CD14-positive monocyte (primary cell): Measurements from ENCODE around the gene LIF. TPM values are rescaled to one million over a fixed set of nuclear protein-coding genes. Genes with fewer than 3 reads are reported as not detected.

ENCODE experiments used
- DNase-seq, 3 donors: peaks; one replicate each; pipeline ENCODE4 v3.0.0-alpha.2; 2011 to 2022
- H2AFZ ChIP-seq: 2 replicates; pipeline ENCODE4 v1.6.0; 2012; ENCODE audit warnings: mild to moderate bottlenecking, low read depth, low read length, inconsistent platforms; ENCODE audit not compliant: insufficient read depth, poor library complexity, severe bottlenecking
- H3K27ac ChIP-seq, 2 donors: 1 replicate in 1 of 2; 2 replicates in 1 of 2; pipeline ENCODE4 v1.5.1; 2012 to 2013; ENCODE audit warnings: low read length in 2 of 2, control low read depth in 1 of 2, inconsistent platforms in 1 of 2, low read depth in 1 of 2, mild to moderate bottlenecking in 1 of 2
- H3K27me3 ChIP-seq, 2 donors: one replicate each; pipeline versions ENCODE4 v1.6.0 to v1.6.1; 2011 to 2013; ENCODE audit warnings: low read length in 2 of 2; ENCODE audit not compliant: control insufficient read depth in 2 of 2, insufficient read depth in 2 of 2
- H3K36me3 ChIP-seq, 2 donors: replicated peaks in 1 of 2; 1 replicate in 1 of 2; 2 replicates in 1 of 2; pipeline versions ENCODE4 v1.5.1 to v1.6.1; 2012 to 2013; ENCODE audit warnings: low read length in 2 of 2, control low read depth in 1 of 2, inconsistent platforms in 1 of 2, mild to moderate bottlenecking in 1 of 2; ENCODE audit not compliant: insufficient read depth in 2 of 2, control insufficient read depth in 1 of 2
- H3K4me1 ChIP-seq, 2 donors: 1 replicate in 1 of 2; 2 replicates in 1 of 2; pipeline versions ENCODE4 v1.5.1 to v1.6.1; 2012 to 2013; ENCODE audit warnings: low read length in 2 of 2, control low read depth in 1 of 2, inconsistent platforms in 1 of 2, mild to moderate bottlenecking in 1 of 2, moderate library complexity in 1 of 2; ENCODE audit not compliant: insufficient read depth in 2 of 2, control insufficient read depth in 1 of 2
- H3K4me2 ChIP-seq: replicated peaks from 2 replicates; pipeline ENCODE3; 2012; ENCODE audit warnings: low read length, moderate library complexity, mild to moderate bottlenecking; ENCODE audit not compliant: poor library complexity, severe bottlenecking; ENCODE audit errors: extremely low read depth
- H3K4me3 ChIP-seq, 3 experiments: fragments of 200-600 bp in 1 of 3; sonication (generic) in 1 of 3; replicated peaks in 1 of 3; 1 replicate in 2 of 3; 2 replicates in 1 of 3; pipeline ENCODE4 v1.5.1; 2011 to 2013; ENCODE audit warnings: low read length in 3 of 3, mild to moderate bottlenecking in 3 of 3, control low read depth in 2 of 3, low read depth in 2 of 3, inconsistent platforms in 1 of 3, moderate library complexity in 1 of 3
- H3K79me2 ChIP-seq: 2 replicates; pipeline ENCODE4 v1.6.0; 2012; ENCODE audit warnings: mild to moderate bottlenecking, control low read depth, inconsistent platforms, low read length, moderate library complexity; ENCODE audit not compliant: insufficient read depth
- H3K9ac ChIP-seq: 2 replicates; pipeline ENCODE4 v1.6.0; 2017; ENCODE audit warnings: low read length, mild to moderate bottlenecking; ENCODE audit not compliant: insufficient read depth, poor library complexity, severe bottlenecking
- H3K9me3 ChIP-seq, 2 donors: replicated peaks in 1 of 2; 1 replicate in 1 of 2; 2 replicates in 1 of 2; pipeline versions ENCODE4 v1.5.1 to v1.6.1; 2012 to 2013; ENCODE audit warnings: low read length in 2 of 2, control low read depth in 1 of 2; ENCODE audit not compliant: control insufficient read depth in 1 of 2, insufficient read depth in 1 of 2
- H4K20me1 ChIP-seq: 2 replicates; pipeline ENCODE4 v1.6.0; 2012; ENCODE audit warnings: mild to moderate bottlenecking, low read length, control low read depth, moderate library complexity; ENCODE audit not compliant: insufficient read depth
- H3K27ac Mint-ChIP-seq, 7 donors: one replicate each; pipeline ENCODE4 v1.8.0; 2020; ENCODE audit warnings: mild to moderate bottlenecking in 7 of 7, mixed read lengths in 7 of 7, moderate library complexity in 6 of 7, inconsistent platforms in 2 of 7
- H3K27me3 Mint-ChIP-seq, 3 donors: one replicate each; pipeline ENCODE4 v1.8.0; 2021 to 2022; ENCODE audit warnings: low read depth in 3 of 3, mild to moderate bottlenecking in 3 of 3, mixed read lengths in 3 of 3, moderate library complexity in 3 of 3, inconsistent platforms in 1 of 3
- H3K36me3 Mint-ChIP-seq, 2 donors: one replicate each; pipeline ENCODE4 v1.8.0; 2020; ENCODE audit warnings: mixed read lengths in 2 of 2, inconsistent platforms in 1 of 2, mild to moderate bottlenecking in 1 of 2
- H3K4me1 Mint-ChIP-seq: one replicate; pipeline ENCODE4 v1.8.0; 2020; ENCODE audit warnings: mild to moderate bottlenecking, mixed read lengths
- H3K4me3 Mint-ChIP-seq, 2 donors: one replicate each; pipeline ENCODE4 v1.8.0; 2020; ENCODE audit warnings: mild to moderate bottlenecking in 2 of 2, mixed read lengths in 2 of 2, moderate library complexity in 1 of 2
- H3K9me3 Mint-ChIP-seq, 7 donors: one replicate each; pipeline ENCODE4 v1.8.0; 2020 to 2022; ENCODE audit warnings: mixed read lengths in 7 of 7, mild to moderate bottlenecking in 6 of 7, moderate library complexity in 6 of 7, inconsistent platforms in 2 of 7
- WGBS: methylation state at CpG from one replicate; pipeline ENCODE4 v1.1.5; 2013; ENCODE audit warnings: missing lambda C conversion rate; ENCODE audit not compliant: insufficient coverage; 5-methylcytosine and 5-hydroxymethylcytosine counted together
- intact Hi-C, 2 donors: fragments of 100-400 bp; cut with micrococcal nuclease; formaldehyde crosslinking; loops; one replicate each; pipeline versions ENCODE4 v1.15.0 to v1.15.1; 2023
- polyA plus RNA-seq, 3 donors: library from polyadenylated mRNA; depleted of rRNA in 1 of 3; unstranded in 2 of 3; stranded (reverse) in 1 of 3; fragments of 300-500 nt in 2 of 3; fragments of >200 nt in 1 of 3; fragmentation: Illumina TruSeq in 2 of 3; gene quantifications; 1 replicate in 2 of 3; 2 replicates in 1 of 3; pipeline ENCODE4 v1.2.3, GENCODE V29; 2012 to 2021
- TF ChIP-seq, protein P1 (sequence below): fragments of 200-600 bp; IDR thresholded peaks from one replicate; pipeline ENCODE4 v1.8.0; 2022; ENCODE audit warnings: antibody characterized with exemption, mild to moderate bottlenecking

The LIF gene
- polyA plus RNA-seq, 3 donors = 7.0 TPM; not detected in 2

DNA sequence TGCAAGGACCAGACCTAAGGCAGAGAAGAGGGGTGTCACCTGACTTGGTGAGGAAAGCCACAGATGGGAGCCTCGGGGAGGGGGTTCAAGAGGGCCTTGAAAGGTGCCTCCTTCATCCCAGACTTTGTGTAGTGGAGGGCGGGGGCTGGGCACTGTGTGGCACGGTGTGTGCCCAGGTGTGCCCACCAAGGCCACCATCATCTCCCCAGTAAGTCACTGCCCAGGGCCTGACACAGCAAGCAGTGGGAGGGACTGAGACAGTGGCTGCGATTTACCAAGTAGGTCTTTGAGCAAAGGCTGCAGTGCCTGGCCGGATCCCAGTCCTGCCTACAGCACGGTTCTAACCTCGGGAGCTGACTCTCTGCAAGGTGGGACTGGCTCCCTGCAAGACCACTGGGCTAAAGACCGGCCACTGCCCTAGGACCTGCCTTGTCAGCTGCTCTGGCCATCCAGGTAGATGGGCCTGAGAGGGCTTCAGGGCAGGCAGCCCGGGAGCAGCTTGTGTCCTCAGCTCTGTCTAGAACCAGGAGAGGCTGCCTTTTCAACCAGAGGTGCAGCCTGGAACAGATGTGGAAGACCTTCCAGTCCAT is 18.7 kb upstream of the LIF start:
- H3K9ac ChIP-seq = peak overlapping the region; percentile 91
- H3K27ac Mint-ChIP-seq = peak overlapping the region; percentile 96 to 99 (median 99)
- no peaks in the 10 kb centered on the region for H3K9me3 ChIP-seq
- intact Hi-C loops = loop anchor here in 1 of 2 donors (5.0 kb wide), 1 partner anchor 53 kb away; no protein-coding TSS in a partner anchor
- peaks cover 86 to 99% of the 10 kb centered on the region in 2 donors for H3K4me1 ChIP-seq
- WGBS = 70% methylated on average over 7 of the region's 9 CpGs
- no peaks in the 10 kb centered on the region for H3K36me3 ChIP-seq
- peaks cover 12 to 20% (median 15%) of the 10 kb centered on the region in 3 donors for H3K27me3 Mint-ChIP-seq
- H3K4me3 ChIP-seq = peak overlapping the region in 1 of 3 experiments; percentile 83
- peak overlapping the region; percentile 94 to 98 for H3K27ac ChIP-seq
- no peak overlapping the region for H2AFZ ChIP-seq
- no peaks in the 10 kb centered on the region for H4K20me1 ChIP-seq
- H3K27me3 ChIP-seq = no peaks in the 10 kb centered on the region
- no peaks in the 10 kb centered on the region for H3K79me2 ChIP-seq
- H3K4me2 ChIP-seq = peak overlapping the region; percentile 90
- H3K9me3 Mint-ChIP-seq = peaks cover 0 to 4% (median 0%) of the 10 kb centered on the region in 7 donors
- peak overlapping the region; percentile 92 to 94 for H3K4me3 Mint-ChIP-seq
- H3K4me1 Mint-ChIP-seq = peaks cover 87% of the 10 kb centered on the region
- TF ChIP-seq, protein P1, sequence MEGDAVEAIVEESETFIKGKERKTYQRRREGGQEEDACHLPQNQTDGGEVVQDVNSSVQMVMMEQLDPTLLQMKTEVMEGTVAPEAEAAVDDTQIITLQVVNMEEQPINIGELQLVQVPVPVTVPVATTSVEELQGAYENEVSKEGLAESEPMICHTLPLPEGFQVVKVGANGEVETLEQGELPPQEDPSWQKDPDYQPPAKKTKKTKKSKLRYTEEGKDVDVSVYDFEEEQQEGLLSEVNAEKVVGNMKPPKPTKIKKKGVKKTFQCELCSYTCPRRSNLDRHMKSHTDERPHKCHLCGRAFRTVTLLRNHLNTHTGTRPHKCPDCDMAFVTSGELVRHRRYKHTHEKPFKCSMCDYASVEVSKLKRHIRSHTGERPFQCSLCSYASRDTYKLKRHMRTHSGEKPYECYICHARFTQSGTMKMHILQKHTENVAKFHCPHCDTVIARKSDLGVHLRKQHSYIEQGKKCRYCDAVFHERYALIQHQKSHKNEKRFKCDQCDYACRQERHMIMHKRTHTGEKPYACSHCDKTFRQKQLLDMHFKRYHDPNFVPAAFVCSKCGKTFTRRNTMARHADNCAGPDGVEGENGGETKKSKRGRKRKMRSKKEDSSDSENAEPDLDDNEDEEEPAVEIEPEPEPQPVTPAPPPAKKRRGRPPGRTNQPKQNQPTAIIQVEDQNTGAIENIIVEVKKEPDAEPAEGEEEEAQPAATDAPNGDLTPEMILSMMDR = no peak
- no peak for DNase-seq
- H3K36me3 Mint-ChIP-seq = peaks cover 24 to 33% of the 10 kb centered on the region in 2 donors

DNA sequence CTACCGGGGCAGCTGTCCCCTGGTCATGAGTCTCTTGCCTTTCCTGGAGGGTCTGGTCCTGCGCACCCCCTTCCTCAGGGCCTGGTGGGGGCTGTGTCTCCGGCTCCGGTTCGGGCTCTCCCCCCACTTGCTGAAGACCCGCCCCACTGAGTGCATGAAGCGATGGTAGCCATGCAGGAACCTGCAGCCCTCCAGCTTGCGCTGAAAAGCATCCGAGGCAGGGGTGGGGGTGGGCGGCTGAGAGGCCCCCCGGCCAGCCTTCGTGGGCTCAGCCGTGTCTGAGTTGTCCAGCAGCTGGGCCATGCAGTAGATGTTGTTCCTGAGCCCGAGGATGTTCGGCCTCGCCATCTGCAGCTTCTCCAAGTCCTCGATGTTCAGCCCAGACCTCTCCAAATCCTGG is 17.3 kb upstream of the LIF start:
- TF ChIP-seq, protein P1 = no peak
- peak overlapping the region in 5 of 7 donors; percentile 97 to 99 (median 99) for H3K27ac Mint-ChIP-seq
- no peaks in the 10 kb centered on the region for H4K20me1 ChIP-seq
- intact Hi-C loops = loop anchor here (1.0 to 2.0 kb wide), 3 partner anchors 9 to 67 kb away; no protein-coding TSS in a partner anchor
- 88% methylated on average over 16 of the region's 17 CpGs for WGBS
- H3K9ac ChIP-seq = peak overlapping the region; percentile 47
- no peak for DNase-seq
- peaks cover 16 to 23% of the 10 kb centered on the region in 2 donors for H3K36me3 Mint-ChIP-seq
- H3K4me1 ChIP-seq = peaks cover 80 to 86% of the 10 kb centered on the region in 2 donors
- no peaks in the 10 kb centered on the region for H3K36me3 ChIP-seq
- no peaks in the 10 kb centered on the region for H3K27me3 ChIP-seq
- peaks cover 75% of the 10 kb centered on the region for H3K4me1 Mint-ChIP-seq
- no peaks in the 10 kb centered on the region for H3K9me3 ChIP-seq
- H3K4me3 Mint-ChIP-seq = peak overlapping the region in 1 of 2 donors; percentile 94
- peaks cover 0 to 1% (median 0%) of the 10 kb centered on the region in 7 donors for H3K9me3 Mint-ChIP-seq
- no peak overlapping the region for H2AFZ ChIP-seq
- peak overlapping the region; percentile 19 to 55 for H3K27ac ChIP-seq
- peak overlapping the region in 1 of 3 experiments; percentile 56 for H3K4me3 ChIP-seq
- H3K79me2 ChIP-seq = no peaks in the 10 kb centered on the region
- peaks cover 10 to 23% (median 14%) of the 10 kb centered on the region in 3 donors for H3K27me3 Mint-ChIP-seq
- peak overlapping the region; percentile 67 for H3K4me2 ChIP-seq
